ENCODE measurements around the gene SULT4A1.

Gene SULT4A1

GRCh38 chr22:43861529-43861928, 784 bp downstream of the SULT4A1 start:
- DNase-seq = no peak
- Histone ChIP-seq H3K4me3 (no peak overlapping the region), H3K27me3 (peaks cover 0 to 62% of the 10 kb centered on the region in 2 donors)

GRCh38 chr22:43860831-43861230, 1.5 kb downstream of the SULT4A1 start:
- TF ChIP-seq CTCF (IDR thresholded peaks at IDR 0.05) = no peak
- DNase-seq = no peak
- H3K4me1 ChIP-seq = peaks cover 0 to 9% (median 2%) of the 10 kb centered on the region in 4 donors
- peaks cover 0 to 62% of the 10 kb centered on the region in 2 donors for H3K27me3 ChIP-seq
- intact Hi-C loops (cut with DNase I; ENCODE audit: low total_unique reads) = no loop called here
- H3K36me3 ChIP-seq = no peaks in the 10 kb centered on the region
- no peak overlapping the region for H3K4me3 ChIP-seq
- no peak overlapping the region for H3K27ac ChIP-seq
- H3K9me3 ChIP-seq = peaks cover 0 to 4% (median 0%) of the 10 kb centered on the region in 3 donors

More at GRCh38 chr22:43861529-43861928, 784 bp downstream of the SULT4A1 start:
- Histone ChIP-seq H3K27ac (no peak overlapping the region), H3K36me3 (no peaks in the 10 kb centered on the region), H3K4me1 (peaks cover 0 to 9% (median 2%) of the 10 kb centered on the region in 4 donors), H3K9me3 (peaks cover 0 to 4% (median 0%) of the 10 kb centered on the region in 3 donors)
- intact Hi-C loops (cut with DNase I; ENCODE audit: low total_unique reads) = no loop called here
- TF ChIP-seq CTCF (IDR thresholded peaks at IDR 0.05) = no peak

- no peaks in the 10 kb centered on the region for H3K36me3 ChIP-seq
- intact Hi-C loops (cut with DNase I; ENCODE audit: low total_unique reads) = no loop called here
- H3K27me3 ChIP-seq = peaks cover 0 to 65% of the 10 kb centered on the region in 2 donors
- DNase-seq = no peak
- H3K9me3 ChIP-seq = peaks cover 0 to 4% (median 0%) of the 10 kb centered on the region in 3 donors
- H3K27ac ChIP-seq = no peak overlapping the region
- peaks cover 0 to 9% (median 2%) of the 10 kb centered on the region in 4 donors for H3K4me1 ChIP-seq
- H3K4me3 ChIP-seq = no peak overlapping the region
- TF ChIP-seq CTCF (IDR thresholded peaks at IDR 0.05) = no peak
Observed at GRCh38 chr22:43860126-43860525, 2.2 kb downstream of the SULT4A1 start.

GRCh38 chr22:43859621-43860020, 2.7 kb downstream of the SULT4A1 start:
- H3K4me3 ChIP-seq = no peak overlapping the region
- H3K27ac ChIP-seq = no peak overlapping the region
- intact Hi-C loops (cut with DNase I; ENCODE audit: low total_unique reads) = no loop called here
- H3K9me3 ChIP-seq = peaks cover 0 to 4% (median 0%) of the 10 kb centered on the region in 3 donors
- H3K36me3 ChIP-seq = no peaks in the 10 kb centered on the region
- H3K4me1 ChIP-seq = peaks cover 0 to 9% (median 2%) of the 10 kb centered on the region in 4 donors
- DNase-seq = no peak
- peaks cover 0 to 60% of the 10 kb centered on the region in 2 donors for H3K27me3 ChIP-seq
- no peak for TF ChIP-seq CTCF (IDR thresholded peaks at IDR 0.05)

GRCh38 chr22:43859176-43859575, 3.1 kb downstream of the SULT4A1 start:
- H3K27me3 ChIP-seq = peaks cover 0 to 56% of the 10 kb centered on the region in 2 donors
- intact Hi-C loops (cut with DNase I; ENCODE audit: low total_unique reads) = no loop called here
- no peak overlapping the region for H3K27ac ChIP-seq
- H3K9me3 ChIP-seq = peaks cover 0 to 4% (median 0%) of the 10 kb centered on the region in 3 donors
- no peak overlapping the region for H3K4me3 ChIP-seq
- no peak for TF ChIP-seq CTCF (IDR thresholded peaks at IDR 0.05)
- no peak for DNase-seq
- peaks cover 0 to 9% (median 2%) of the 10 kb centered on the region in 4 donors for H3K4me1 ChIP-seq
- H3K36me3 ChIP-seq = no peaks in the 10 kb centered on the region
